Epithelial cell of prostate (primary cell): ENCODE measurements around the gene SPC25.
"Not testable (repeated sequence)": the region's sequence is repeated elsewhere in the genome, so short reads cannot be mapped to it uniquely, and the experiment has no call there.

Experiments used
- DNase-seq: peaks from one replicate; pipeline ENCODE4 v3.0.0-alpha.2; 2011; ENCODE audit warnings: low read depth, low spot score
- H3K27ac ChIP-seq: fragments of 450-650 bp; 2 replicates; pipeline ENCODE4 v1.5.1; 2017; ENCODE audit warnings: mild to moderate bottlenecking

The SPC25 gene

GRCh38 chr2:168904358-168904757 lies 14.1 kb upstream of the SPC25 start:
- no peak overlapping the region for H3K27ac ChIP-seq
- DNase-seq: no peak

- no peak for DNase-seq
- H3K27ac ChIP-seq: no peak overlapping the region
Observed at GRCh38 chr2:168903888-168904287, 13.7 kb upstream of the SPC25 start.

- no peak for DNase-seq
- no peak within 1 kb of the TSS for H3K27ac ChIP-seq
Observed at GRCh38 chr2:168901003-168901402, 10.8 kb upstream of the SPC25 start, which contains the start of gene G6PC2. Gene G6PC2 (plus strand): TSS chr2:168901291. CDS start chr2:168901332, 41 bp downstream.

DNA sequence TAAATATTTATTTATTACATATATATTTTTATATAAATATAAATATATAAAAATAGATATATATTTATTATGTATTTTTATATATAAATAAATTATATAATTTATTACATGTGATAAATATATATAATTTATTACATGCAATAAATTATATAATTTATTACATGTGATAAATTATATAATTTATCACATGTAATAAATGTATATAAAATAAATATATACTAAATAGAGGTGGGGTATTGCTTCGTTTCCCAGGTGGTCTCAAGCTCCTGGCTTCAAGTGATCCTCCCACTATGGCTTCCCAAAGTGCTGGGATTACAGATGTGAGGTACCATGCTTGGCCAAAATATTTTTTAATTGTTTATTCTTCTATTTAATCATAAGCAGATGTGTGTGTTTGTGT lies 7.2 kb upstream of the SPC25 start:
- DNase-seq: no peak
- no peak overlapping the region for H3K27ac ChIP-seq

DNA sequence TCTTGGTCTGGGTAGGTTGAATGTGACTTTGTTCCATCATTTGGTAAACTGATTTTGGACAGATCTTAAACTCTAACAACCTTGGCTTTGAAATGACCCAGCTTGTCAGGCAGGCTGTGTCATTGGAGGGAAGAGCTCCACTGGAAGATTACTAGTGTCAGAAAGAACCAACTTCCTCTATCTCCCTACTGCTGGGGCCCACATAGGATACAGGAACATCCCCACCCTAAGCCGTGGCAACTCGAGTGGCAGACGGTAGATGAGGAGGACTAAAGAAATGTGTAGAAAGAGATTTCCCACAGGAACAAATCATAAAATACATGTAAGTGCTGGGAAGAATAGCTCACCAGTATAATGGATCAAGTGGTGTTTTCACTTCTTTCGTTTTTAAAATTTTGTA lies 6.6 kb upstream of the SPC25 start:
- no peak overlapping the region for H3K27ac ChIP-seq
- DNase-seq: no peak

DNA sequence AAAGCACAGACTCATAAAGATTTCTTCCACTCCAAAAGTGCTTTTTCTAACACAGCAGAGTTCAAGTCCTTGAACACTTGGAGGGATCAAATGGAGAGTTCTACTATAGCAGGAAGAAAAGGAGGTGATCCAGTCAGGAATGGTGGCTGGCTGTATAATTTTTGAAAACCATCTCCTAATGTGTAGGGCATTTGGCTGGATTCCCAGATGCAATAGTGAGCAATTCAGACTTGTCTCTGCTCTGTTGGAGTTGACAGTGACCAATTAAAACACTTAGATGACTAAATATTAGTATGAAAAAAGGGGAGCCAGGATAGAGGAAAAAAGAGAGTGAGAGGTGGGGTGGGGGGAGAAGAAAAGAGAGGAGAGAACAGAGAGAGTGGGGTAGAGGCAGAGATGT lies 5.5 kb upstream of the SPC25 start:
- no peak overlapping the region for H3K27ac ChIP-seq
- no peak for DNase-seq

GRCh38 chr2:168894720-168895119 lies 4.5 kb upstream of the SPC25 start:
- no peak overlapping the region for H3K27ac ChIP-seq
- DNase-seq: no peak

DNA sequence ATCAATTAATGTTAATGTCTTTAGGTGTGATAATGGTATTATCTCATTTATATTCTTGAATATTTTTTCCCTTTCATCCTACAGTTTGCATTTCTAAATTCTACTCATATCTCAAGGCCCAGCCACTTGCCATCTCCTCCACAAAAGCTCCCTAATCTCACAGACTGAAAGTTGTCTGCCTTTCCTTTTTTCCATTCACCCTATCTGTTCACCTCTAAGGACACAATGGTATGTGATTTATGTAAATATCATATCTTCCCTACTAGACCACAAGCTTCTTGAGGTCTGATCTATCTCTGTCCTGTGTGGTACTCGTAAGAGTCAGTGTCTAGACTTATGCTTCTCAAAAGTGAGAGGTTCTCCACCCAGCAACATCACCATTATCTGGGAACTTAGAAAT lies 3.9 kb upstream of the SPC25 start:
- DNase-seq: no peak
- H3K27ac ChIP-seq: no peak overlapping the region

GRCh38 chr2:168892327-168892726 lies 2.1 kb upstream of the SPC25 start:
- no peak for DNase-seq
- H3K27ac ChIP-seq: no peak overlapping the region

DNA sequence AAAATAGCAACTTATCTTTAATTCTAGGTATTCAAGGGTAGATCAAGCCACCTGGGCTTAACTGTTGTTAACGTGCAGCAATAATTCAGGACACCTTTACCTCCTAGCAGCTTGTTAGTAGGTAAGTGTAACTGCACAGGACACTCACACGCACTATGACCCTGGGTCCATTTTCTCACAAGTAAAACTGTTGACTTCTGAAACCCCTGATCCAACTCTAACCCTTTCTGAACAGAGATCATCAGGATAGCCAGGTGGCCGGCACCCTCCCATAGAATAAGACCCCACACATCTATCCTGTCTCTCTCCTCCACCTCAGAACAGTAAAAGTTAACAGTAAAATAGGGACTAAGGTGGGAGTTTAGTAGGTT lies 610 bp downstream of the SPC25 start:
- H3K27ac ChIP-seq: no peak overlapping the region

GRCh38 chr2:168884975-168885374 lies 5.3 kb downstream of the SPC25 start:
- peak; percentile 59 for DNase-seq

More for the DNA sequence above, 610 bp downstream of the SPC25 start:
- DNase-seq: no peak

DNA sequence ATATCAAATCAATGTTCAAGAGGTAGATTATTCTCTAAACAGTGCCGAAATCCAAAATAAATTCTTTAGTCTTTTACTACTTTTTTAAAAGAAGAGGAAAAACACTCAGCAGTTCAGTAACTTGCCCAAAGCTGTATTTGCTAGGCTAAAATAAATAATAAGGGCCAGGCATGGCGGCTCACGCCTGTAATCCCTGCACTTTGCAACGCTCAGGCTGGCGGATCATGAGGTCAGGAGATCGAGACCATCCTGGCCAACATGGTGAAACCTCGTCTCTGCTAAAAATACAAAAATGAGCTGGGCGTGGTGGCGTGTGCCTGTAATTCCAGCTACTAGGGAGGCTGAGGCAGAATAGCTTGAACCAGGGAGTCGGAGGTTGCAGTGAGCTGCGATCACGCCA lies 8.1 kb downstream of the SPC25 start:
- not testable (repeated sequence) for DNase-seq, H3K27ac ChIP-seq

More at GRCh38 chr2:168884975-168885374, 5.3 kb downstream of the SPC25 start:
- H3K27ac ChIP-seq: no peak overlapping the region

GRCh38 chr2:168874368-168875054 lies 15.7 kb downstream of the SPC25 start:
- no peak overlapping the region for H3K27ac ChIP-seq
- no peak for DNase-seq

DNA sequence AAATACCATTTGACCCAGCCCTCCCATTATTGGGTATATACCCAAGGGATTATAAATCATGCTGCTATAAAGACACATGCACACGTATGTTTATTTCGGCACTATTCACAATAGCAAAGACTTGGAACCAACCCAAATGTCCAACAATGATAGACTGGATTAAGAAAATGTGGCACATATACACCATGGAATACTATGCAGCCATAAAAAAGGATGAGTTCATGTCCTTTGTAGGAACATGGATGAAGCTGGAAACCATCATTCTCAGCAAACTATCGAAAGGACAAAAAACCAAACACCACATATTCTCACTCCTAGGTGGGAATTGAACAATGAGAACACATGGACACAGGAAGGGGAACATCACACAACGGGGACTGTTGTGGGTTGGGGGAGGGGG lies 19.4 kb downstream of the SPC25 start:
- H3K27ac ChIP-seq, DNase-seq: not testable (repeated sequence)

GRCh38 chr2:168870369-168870768 lies 19.9 kb downstream of the SPC25 start:
- not testable (repeated sequence) for DNase-seq, H3K27ac ChIP-seq

- H3K27ac ChIP-seq, DNase-seq: not testable (repeated sequence)
Observed at GRCh38 chr2:168867164-168867563, 23.1 kb downstream of the SPC25 start.

DNA sequence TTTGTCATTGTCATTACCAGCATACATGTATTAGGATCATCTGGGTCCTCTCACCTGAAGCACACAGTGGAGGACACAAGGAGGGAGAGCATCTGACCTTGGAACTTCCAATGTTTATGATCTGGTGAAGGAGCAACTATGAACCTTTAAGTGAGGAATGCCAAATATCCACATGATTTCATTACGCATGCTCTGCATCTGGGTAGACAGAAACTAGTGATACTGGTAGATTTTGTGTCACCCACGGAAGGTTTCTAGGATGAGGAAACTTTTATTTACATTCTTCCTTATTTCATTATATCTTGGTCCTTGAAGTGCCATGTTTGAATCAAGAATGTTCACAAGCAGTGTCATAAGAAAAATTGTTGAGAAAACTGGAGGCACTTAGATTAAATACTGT lies 32.1 kb downstream of the SPC25 start:
- no peak for DNase-seq
- no peak overlapping the region for H3K27ac ChIP-seq

GRCh38 chr2:168855601-168856000 lies 34.6 kb downstream of the SPC25 start:
- H3K27ac ChIP-seq: no peak overlapping the region
- DNase-seq: no peak

DNA sequence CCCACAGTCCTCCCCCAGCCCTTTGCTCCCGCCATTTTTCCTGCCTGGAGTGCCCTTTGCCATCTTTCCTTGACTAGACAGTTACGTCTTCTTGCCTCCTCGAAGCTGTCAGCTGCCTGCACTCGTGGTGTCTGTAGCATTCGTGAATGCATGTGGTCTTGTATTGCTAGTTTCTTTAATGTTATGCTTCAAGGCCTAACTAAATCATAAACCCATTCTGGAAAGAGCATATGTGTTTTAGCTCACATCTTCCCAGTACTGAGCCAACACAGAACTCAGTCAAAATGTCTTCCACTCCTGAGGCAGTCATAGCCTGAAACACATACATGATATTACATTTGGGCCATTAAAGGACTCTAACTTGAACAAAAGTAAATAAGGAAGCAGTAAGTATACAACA lies 35.6 kb downstream of the SPC25 start:
- H3K27ac ChIP-seq: no peak overlapping the region
- DNase-seq: no peak

DNA sequence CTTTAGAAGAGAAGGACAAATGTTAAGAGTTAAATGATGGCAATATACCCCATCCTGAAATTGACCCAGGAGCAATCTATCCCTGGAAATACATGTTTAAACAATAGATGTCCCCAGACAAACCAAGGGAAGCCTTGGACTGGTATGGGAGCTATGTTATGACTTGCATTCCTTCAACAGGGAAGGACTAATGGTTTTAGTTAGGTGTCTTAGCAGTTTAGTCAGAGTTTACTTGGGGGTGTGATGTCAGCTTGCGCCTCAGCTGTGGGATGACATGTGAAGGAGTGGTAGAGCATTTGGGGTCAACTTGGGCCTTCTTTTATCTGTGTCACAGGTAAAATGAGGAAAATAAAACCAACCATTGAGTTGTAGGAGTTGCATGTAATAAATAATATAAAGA lies 36.8 kb downstream of the SPC25 start:
- peak; percentile 16 for DNase-seq
- H3K27ac ChIP-seq: no peak overlapping the region

DNA sequence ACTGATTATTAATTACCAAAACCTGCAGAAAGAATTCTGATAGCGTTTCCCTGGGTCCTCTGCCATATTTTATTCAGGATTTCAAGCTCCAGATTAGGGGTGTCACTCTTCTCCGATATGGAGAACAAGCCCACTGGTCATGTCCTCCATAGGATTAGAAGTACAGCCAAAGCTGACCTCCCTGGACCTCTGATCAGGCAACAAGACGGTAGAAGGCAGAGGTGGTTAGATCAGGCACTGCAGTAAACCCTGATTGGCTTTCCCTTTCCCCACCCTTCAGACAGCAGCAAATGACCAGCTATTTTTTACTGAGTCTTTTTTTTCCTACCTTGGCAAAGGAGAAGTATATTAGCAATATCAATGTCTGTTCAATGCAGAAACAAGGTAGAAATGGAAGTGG lies 37.7 kb downstream of the SPC25 start:
- H3K27ac ChIP-seq: no peak overlapping the region
- no peak for DNase-seq

GRCh38 chr2:168851674-168852320 lies 38.4 kb downstream of the SPC25 start:
- DNase-seq: peak; percentile 57
- H3K27ac ChIP-seq: no peak overlapping the region
